ENCODE results near the gene MMP25. TPM values are rescaled to one million over a fixed set of nuclear protein-coding genes. Genes with fewer than 3 reads are reported as not detected.
A peak's percentile ranks its signal among the peaks of the same experiment; 100 is the strongest.

Gene MMP25
- total RNA-seq, 1 experiment from 2014 or later = 0.80 TPM

- Histone ChIP-seq H3K4me1 (ENCODE audit: insufficient read depth, low read length, poor library complexity, severe bottlenecking) (no peaks in the 10 kb centered on the region), H3K4me3 (ENCODE audit: low read depth, low read length, poor library complexity, severe bottlenecking) (no peak overlapping the region), H3K36me3 (ENCODE audit: insufficient read depth, low read length, poor library complexity, severe bottlenecking) (no peaks in the 10 kb centered on the region), H3K27me3 (replicated peaks; ENCODE audit: insufficient read depth, low read depth, low read length, poor library complexity) (peaks cover 67% of the 10 kb centered on the region), H3K27ac (ENCODE audit: low read depth, low read length, poor library complexity, severe bottlenecking) (no peak overlapping the region), H3K9me3 (ENCODE audit: low read depth, low read length, poor library complexity, severe bottlenecking) (no peaks in the 10 kb centered on the region)
- CTCF ChIA-PET = no interaction called here
- TF ChIP-seq EZH2 (IDR thresholded peaks at IDR 0.05; ENCODE audit: borderline replicate concordance, low read depth, low read length, poor library complexity, severe bottlenecking) (no peak), CTCF (conservative IDR thresholded peaks at IDR 0.05; ENCODE audit: low read depth, low read length) (no peak)
- no TSS peak for BruUV-seq (replicated peaks)
- DNase-seq (ENCODE audit: low spot score) = no peak
- POLR2A ChIA-PET (ENCODE audit: low non-redundant PET) = no interaction called here
- intact Hi-C loops (cut with micrococcal nuclease; ENCODE audit: unreplicated experiment) = no loop called here
Measured at GRCh38 chr16:3001316-3001715, 45.0 kb upstream of the MMP25 start.

- CTCF ChIA-PET = interaction anchor here (0.7 to 1.6 kb wide), 4 partner anchors 17 to 28 kb away, joined by 3 to 15 read pairs (median 4); partner anchors contain the start of genes HCFC1R1, THOC6 and TNFRSF12A
- H3K4me3 ChIP-seq (ENCODE audit: low read depth, low read length, poor library complexity, severe bottlenecking) = no peak overlapping the region
- BruUV-seq (replicated peaks) = no TSS peak
- H3K4me1 ChIP-seq (ENCODE audit: insufficient read depth, low read length, poor library complexity, severe bottlenecking) = peaks cover 4% of the 10 kb centered on the region
- POLR2A ChIA-PET (ENCODE audit: low non-redundant PET) = interaction anchor here (0.8 kb wide), 1 partner anchor 131 kb away, joined by 4 read pairs; the partner anchor contains the start of gene ZNF213
- peaks cover 67% of the 10 kb centered on the region for H3K27me3 ChIP-seq (replicated peaks; ENCODE audit: insufficient read depth, low read depth, low read length, poor library complexity)
- H3K27ac ChIP-seq (ENCODE audit: low read depth, low read length, poor library complexity, severe bottlenecking) = no peak overlapping the region
- no peaks in the 10 kb centered on the region for H3K36me3 ChIP-seq (ENCODE audit: insufficient read depth, low read length, poor library complexity, severe bottlenecking)
- TF ChIP-seq EZH2 (IDR thresholded peaks at IDR 0.05; ENCODE audit: borderline replicate concordance, low read depth, low read length, poor library complexity, severe bottlenecking) = no peak
- peak; percentile 72 for TF ChIP-seq CTCF (conservative IDR thresholded peaks at IDR 0.05; ENCODE audit: low read depth, low read length)
- intact Hi-C loops (cut with micrococcal nuclease; ENCODE audit: unreplicated experiment) = loop anchor here (1.0 kb wide), 2 partner anchors 25 to 34 kb away; partner anchors contain the start of gene PAQR4
- DNase-seq (ENCODE audit: low spot score) = peak; percentile 99
- H3K9me3 ChIP-seq (ENCODE audit: low read depth, low read length, poor library complexity, severe bottlenecking) = no peaks in the 10 kb centered on the region
Measured at GRCh38 chr16:3003582-3004270, 42.6 kb upstream of the MMP25 start.

- Histone ChIP-seq H3K27me3 (replicated peaks; ENCODE audit: insufficient read depth, low read depth, low read length, poor library complexity) (peaks cover 63% of the 10 kb centered on the region), H3K4me3 (ENCODE audit: low read depth, low read length, poor library complexity, severe bottlenecking) (no peak overlapping the region), H3K4me1 (ENCODE audit: insufficient read depth, low read length, poor library complexity, severe bottlenecking) (peaks cover 4% of the 10 kb centered on the region), H3K36me3 (ENCODE audit: insufficient read depth, low read length, poor library complexity, severe bottlenecking) (no peaks in the 10 kb centered on the region), H3K27ac (ENCODE audit: low read depth, low read length, poor library complexity, severe bottlenecking) (no peak overlapping the region), H3K9me3 (ENCODE audit: low read depth, low read length, poor library complexity, severe bottlenecking) (no peaks in the 10 kb centered on the region)
- ChIA-PET CTCF (interaction anchor here (0.7 to 1.6 kb wide), 4 partner anchors 16 to 27 kb away, joined by 3 to 15 read pairs (median 4); partner anchors contain the start of genes HCFC1R1, THOC6 and TNFRSF12A), POLR2A (ENCODE audit: low non-redundant PET) (interaction anchor here (0.8 kb wide), 1 partner anchor 131 kb away, joined by 4 read pairs; the partner anchor contains the start of gene ZNF213)
- DNase-seq (ENCODE audit: low spot score) = no peak
- intact Hi-C loops (cut with micrococcal nuclease; ENCODE audit: unreplicated experiment) = loop anchor here (1.0 kb wide), 2 partner anchors 24 to 35 kb away; partner anchors contain the start of gene PAQR4
- TF ChIP-seq EZH2 (IDR thresholded peaks at IDR 0.05; ENCODE audit: borderline replicate concordance, low read depth, low read length, poor library complexity, severe bottlenecking) = no peak
- TF ChIP-seq CTCF (conservative IDR thresholded peaks at IDR 0.05; ENCODE audit: low read depth, low read length) = no peak
- BruUV-seq (replicated peaks) = no TSS peak
Measured at GRCh38 chr16:3004319-3004718, 42.0 kb upstream of the MMP25 start.

Measured in A673 (cell line).